NT2/D1 (cell line): Measurements from ENCODE around the gene PDHA1.
A peak's percentile ranks its signal among the peaks of the same experiment; 100 is the strongest.

Experiments
- DNase-seq: peaks from one replicate; pipeline ENCODE4 v3.0.0-alpha.2; 2011; ENCODE audit warnings: low read depth, low spot score
- H3K27me3 ChIP-seq: 2 replicates; pipeline ENCODE4 v1.6.0; 2011; ENCODE audit warnings: mild to moderate bottlenecking; ENCODE audit not compliant: insufficient read length, insufficient read depth
- H3K36me3 ChIP-seq: 2 replicates; pipeline ENCODE4 v1.6.1; 2011; ENCODE audit warnings: mild to moderate bottlenecking, low read length, mixed read lengths; ENCODE audit not compliant: insufficient read depth, insufficient read length
- H3K4me1 ChIP-seq: 2 replicates; pipeline ENCODE4 v1.5.1; 2011; ENCODE audit not compliant: insufficient read depth, insufficient read length
- H3K4me3 ChIP-seq: 2 replicates; pipeline ENCODE4 v1.5.1; 2011; ENCODE audit warnings: low read depth; ENCODE audit not compliant: insufficient read length
- H3K9ac ChIP-seq: 2 replicates; pipeline ENCODE4 v1.6.0; 2011; ENCODE audit warnings: low read depth; ENCODE audit not compliant: insufficient read length
- H3K9me3 ChIP-seq: 2 replicates; pipeline ENCODE4 v1.5.1; 2011; ENCODE audit warnings: mild to moderate bottlenecking, low read length; ENCODE audit not compliant: insufficient read depth
- SUZ12 ChIP-seq: IDR thresholded peaks from 2 replicates; pipeline ENCODE4 v1.6.1; 2011; ENCODE audit not compliant: insufficient read length, insufficient read depth; ENCODE audit errors: extremely low read depth
- YY1 ChIP-seq: IDR thresholded peaks from 2 replicates; pipeline ENCODE4 v1.6.1; 2011; ENCODE audit not compliant: insufficient read length, insufficient read depth
- ZNF274 ChIP-seq: IDR thresholded peaks from 2 replicates; pipeline ENCODE4 v1.6.1; 2011; ENCODE audit warnings: mild to moderate bottlenecking, low read depth, low read length

PDHA1 gene

GRCh38 chrX:19342331-19342906 is 1.3 kb upstream of the PDHA1 start:
- H3K9ac ChIP-seq: no peak overlapping the region
- H3K36me3 ChIP-seq: peaks cover 7% of the 10 kb centered on the region
- H3K9me3 ChIP-seq: no peaks in the 10 kb centered on the region
- TF ChIP-seq YY1 (no peak), ZNF274 (no peak), SUZ12 (no peak)
- DNase-seq: no peak
- peaks cover 2% of the 10 kb centered on the region for H3K4me1 ChIP-seq
- H3K4me3 ChIP-seq: no peak overlapping the region
- no peaks in the 10 kb centered on the region for H3K27me3 ChIP-seq

GRCh38 chrX:19343085-19343534 is 617 bp upstream of the PDHA1 start:
- peaks cover 2% of the 10 kb centered on the region for H3K4me1 ChIP-seq
- peaks cover 12% of the 10 kb centered on the region for H3K36me3 ChIP-seq
- peak overlapping the region; percentile 87 for H3K9ac ChIP-seq
- no peak for DNase-seq
- no peaks in the 10 kb centered on the region for H3K9me3 ChIP-seq
- TF ChIP-seq YY1 (no peak), ZNF274 (no peak), SUZ12 (no peak)
- H3K27me3 ChIP-seq: no peaks in the 10 kb centered on the region
- peak overlapping the region; percentile 90 for H3K4me3 ChIP-seq

GRCh38 chrX:19344661-19345060 is 934 bp downstream of the PDHA1 start:
- H3K9ac ChIP-seq: peak overlapping the region; percentile 94
- H3K9me3 ChIP-seq: no peaks in the 10 kb centered on the region
- peaks cover 2% of the 10 kb centered on the region for H3K4me1 ChIP-seq
- H3K36me3 ChIP-seq: peaks cover 22% of the 10 kb centered on the region
- no peak for DNase-seq
- H3K4me3 ChIP-seq: peak overlapping the region; percentile 90
- TF ChIP-seq SUZ12 (no peak), ZNF274 (no peak), YY1 (no peak)
- no peaks in the 10 kb centered on the region for H3K27me3 ChIP-seq

GRCh38 chrX:19347916-19348315 is 4.2 kb downstream of the PDHA1 start:
- H3K36me3 ChIP-seq: peaks cover 47% of the 10 kb centered on the region

GRCh38 chrX:19349264-19349663 is 5.5 kb downstream of the PDHA1 start:
- Histone ChIP-seq H3K36me3 (peaks cover 59% of the 10 kb centered on the region), H3K4me1 (peaks cover 2% of the 10 kb centered on the region), H3K9me3 (no peaks in the 10 kb centered on the region), H3K4me3 (no peak overlapping the region), H3K27me3 (no peaks in the 10 kb centered on the region), H3K9ac (no peak overlapping the region)
- no peak for DNase-seq
- TF ChIP-seq SUZ12 (no peak), YY1 (no peak), ZNF274 (no peak)

More at GRCh38 chrX:19347916-19348315, 4.2 kb downstream of the PDHA1 start:
- DNase-seq: no peak
- Histone ChIP-seq H3K27me3 (no peaks in the 10 kb centered on the region), H3K4me1 (peaks cover 2% of the 10 kb centered on the region), H3K9ac (no peak overlapping the region), H3K9me3 (no peaks in the 10 kb centered on the region), H3K4me3 (no peak overlapping the region)
- TF ChIP-seq ZNF274 (no peak), YY1 (no peak), SUZ12 (no peak)

- Histone ChIP-seq H3K4me3 (no peak overlapping the region), H3K36me3 (peaks cover 73% of the 10 kb centered on the region), H3K4me1 (no peaks in the 10 kb centered on the region), H3K9ac (no peak overlapping the region), H3K9me3 (no peaks in the 10 kb centered on the region), H3K27me3 (no peaks in the 10 kb centered on the region)
- TF ChIP-seq ZNF274: no peak
- TF ChIP-seq SUZ12: no peak
- no peak for TF ChIP-seq YY1
- DNase-seq: no peak
These were observed 7.2 kb downstream of the PDHA1 start for GRCh38 chrX:19350941-19351384.

- no peak for DNase-seq
- Histone ChIP-seq H3K9me3 (no peaks in the 10 kb centered on the region), H3K27me3 (no peaks in the 10 kb centered on the region), H3K9ac (no peak overlapping the region), H3K36me3 (peaks cover 91% of the 10 kb centered on the region), H3K4me1 (no peaks in the 10 kb centered on the region), H3K4me3 (no peak overlapping the region)
- TF ChIP-seq YY1 (no peak), ZNF274 (no peak)
These were observed 10.9 kb downstream of the PDHA1 start for GRCh38 chrX:19354625-19355024.
